AG04449 (cell line): ENCODE measurements around the gene ZNF296.

Experiments used
- CTCF ChIA-PET: fragments of 350-600 bp; formaldehyde crosslinking; extraction: SDS; loops from one replicate; lab custom pipeline; 2021; ENCODE audit warnings: antibody characterized with exemption; lab: Yijun Ruan, JAX
- POLR2A ChIA-PET: fragments of 400-600, 350-600 bp; formaldehyde crosslinking; extraction: SDS; loops from one replicate; lab custom pipeline; 2020; ENCODE audit warnings: antibody characterized with exemption, inconsistent platforms; lab: Yijun Ruan, JAX
- DNase-seq: peaks from one replicate; pipeline ENCODE4 v3.0.0-alpha.2; 2010; ENCODE audit warnings: low read depth, low spot score
- H3K4me3 ChIP-seq: 2 replicates; pipeline ENCODE4 v1.5.1; 2011; ENCODE audit warnings: low read depth, mild to moderate bottlenecking, control low read depth, low read length
- CTCF ChIP-seq: IDR thresholded peaks from one replicate; pipeline ENCODE4 v1.5.1; 2011; ENCODE audit warnings: mild to moderate bottlenecking, moderate library complexity, low read length, control low read depth, inconsistent platforms; ENCODE audit not compliant: insufficient read depth; ENCODE audit errors: missing control alignments

Gene ZNF296

DNA sequence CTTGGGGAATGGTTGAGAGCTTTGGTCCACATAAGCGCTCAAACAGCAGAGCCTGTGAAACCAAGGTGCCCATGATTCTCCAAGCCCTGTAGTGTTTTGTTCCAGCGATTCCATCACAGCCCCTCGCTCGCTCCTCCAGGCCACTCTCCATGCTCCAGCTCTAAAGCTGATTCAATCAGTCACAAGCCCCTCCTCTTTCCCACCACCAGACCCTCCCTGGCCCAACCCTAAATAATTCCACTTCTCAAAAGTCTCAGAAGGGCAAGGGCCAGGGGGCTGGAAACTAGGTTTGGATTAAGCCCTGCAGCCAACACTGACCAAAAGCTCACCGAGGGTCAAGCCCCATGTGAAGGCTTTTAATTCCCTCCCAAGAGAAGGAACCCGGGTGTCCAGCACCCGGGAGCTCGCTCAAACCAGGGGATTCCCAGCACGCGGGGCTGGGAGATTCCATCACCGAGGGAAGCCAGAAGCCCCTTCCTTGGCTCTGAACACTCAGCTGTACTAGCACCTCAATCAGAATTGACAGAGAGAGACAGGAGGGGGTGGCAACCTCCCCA lies 1.5 kb downstream of the ZNF296 start:
- CTCF ChIA-PET: interaction anchor here (0.8 to 1.6 kb wide), 4 partner anchors 13 to 17 kb away, joined by 3 to 6 read pairs (median 3); no protein-coding TSS in a partner anchor
- no peak overlapping the region for H3K4me3 ChIP-seq
- POLR2A ChIA-PET: no interaction called here
- no peak for TF ChIP-seq CTCF
- no peak for DNase-seq

DNA sequence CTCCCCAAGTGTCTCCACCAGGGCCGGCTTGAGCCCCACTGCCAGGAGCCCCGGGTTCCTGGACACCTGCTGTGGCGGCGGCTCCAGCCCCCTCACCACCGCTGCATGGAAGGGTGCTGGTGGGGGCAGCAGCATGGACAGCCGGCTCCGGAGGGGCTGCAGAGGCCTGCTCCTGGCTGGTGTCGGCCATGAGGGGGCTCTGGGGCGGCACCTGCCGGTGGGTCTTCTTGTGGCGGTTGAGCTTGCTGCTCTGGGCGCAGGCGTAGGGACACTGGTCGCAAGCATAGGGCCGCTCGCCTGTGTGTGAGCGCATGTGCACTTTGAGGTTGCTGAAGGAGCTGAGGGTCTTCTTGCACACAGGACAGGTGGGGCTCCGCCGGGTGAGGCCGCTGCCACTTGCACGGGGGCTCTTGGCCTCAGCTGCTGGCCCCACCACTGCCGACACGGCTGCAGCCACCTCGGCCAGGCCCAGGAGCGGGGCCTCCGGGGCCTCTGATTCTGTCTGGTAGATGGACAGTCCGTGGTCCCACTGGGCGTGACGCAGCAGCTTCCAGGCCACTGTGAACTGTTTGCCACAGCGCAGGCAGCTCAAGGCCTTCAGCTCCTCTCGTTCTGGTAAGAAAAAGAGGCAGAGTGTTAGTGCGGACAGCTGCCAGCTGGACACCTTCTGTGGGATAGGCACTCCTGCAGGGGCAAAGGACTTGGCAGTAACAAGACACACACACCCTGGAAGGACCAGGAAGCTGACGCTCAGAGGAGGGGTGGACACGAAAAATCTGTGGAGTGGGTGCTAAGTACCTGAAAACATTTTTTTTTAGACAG lies 4.1 kb downstream of the ZNF296 start:
- H3K4me3 ChIP-seq: no peak overlapping the region
- DNase-seq: no peak
- no peak for TF ChIP-seq CTCF
- POLR2A ChIA-PET: interaction anchor here (0.5 to 1.1 kb wide), 2 partner anchors 21 to 162 kb away, joined by 4 to 5 read pairs; partner anchors contain the start of gene PPP1R37
- CTCF ChIA-PET: interaction anchor here (1.1 to 2.3 kb wide), 3 partner anchors 12 to 29 kb away, joined by 3 to 12 read pairs (median 4); no protein-coding TSS in a partner anchor

DNA sequence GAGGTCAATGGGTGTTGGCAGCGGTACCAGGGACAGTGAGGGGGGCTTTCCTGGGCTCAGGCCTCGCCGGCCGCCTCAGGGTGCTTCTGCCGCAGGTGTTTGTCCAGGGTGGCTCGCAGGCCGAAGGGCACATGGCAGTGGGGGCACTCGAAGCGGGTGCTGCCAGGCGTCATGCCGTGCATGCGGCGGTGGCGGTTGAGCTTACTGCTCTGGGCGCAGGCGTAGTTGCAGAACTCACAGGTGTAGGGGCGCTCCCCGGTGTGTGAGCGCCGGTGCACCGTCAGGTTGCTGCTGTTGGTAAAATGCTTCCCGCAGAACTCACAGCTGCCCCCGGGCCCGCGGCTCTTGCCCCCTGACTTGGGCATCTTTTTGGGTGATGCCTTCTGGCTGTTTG lies 4.7 kb downstream of the ZNF296 start:
- DNase-seq: no peak
- no peak overlapping the region for H3K4me3 ChIP-seq
- CTCF ChIA-PET: interaction anchor here (1.4 to 2.3 kb wide), 2 partner anchors 12 to 29 kb away, joined by 3 to 12 read pairs; no protein-coding TSS in a partner anchor
- no peak for TF ChIP-seq CTCF
- POLR2A ChIA-PET: no interaction called here

DNA sequence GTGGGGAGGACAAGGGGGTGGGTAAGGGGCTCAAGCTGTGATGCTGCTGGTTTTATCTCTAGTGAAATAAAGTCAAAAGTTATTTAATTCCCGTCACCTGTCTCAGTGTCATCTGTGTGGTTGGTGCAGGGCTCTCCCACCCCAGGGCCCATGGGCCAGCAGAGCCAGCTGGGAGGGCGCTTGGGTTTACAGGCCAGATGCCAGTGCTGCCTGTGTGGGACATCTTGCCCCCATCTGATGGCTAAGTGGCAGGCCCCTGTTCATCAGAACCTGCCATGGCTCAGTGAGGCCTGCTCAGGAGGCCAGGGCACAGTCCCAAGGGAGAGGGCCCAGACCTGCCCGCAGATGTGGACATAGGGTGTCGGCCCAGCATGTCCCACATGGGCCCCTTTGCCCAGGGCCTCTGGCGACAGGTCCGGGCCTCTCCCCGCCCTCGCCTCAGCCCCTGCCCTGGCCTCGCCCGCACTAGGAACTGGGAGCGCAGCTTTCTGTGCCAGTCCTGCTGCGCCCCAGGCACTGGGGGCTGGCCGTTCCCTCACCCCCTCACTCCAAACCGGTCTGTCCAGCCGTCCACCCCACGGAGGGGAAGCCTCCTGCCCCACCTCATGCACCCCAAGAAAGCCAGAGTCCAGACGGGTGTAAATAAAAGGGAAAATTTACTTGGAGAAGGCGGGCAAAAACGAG lies 5.3 kb downstream of the ZNF296 start:
- DNase-seq: no peak
- TF ChIP-seq CTCF: no peak
- ChIA-PET POLR2A (no interaction called here), CTCF (interaction anchor here (1.0 to 2.3 kb wide), 2 partner anchors 11 kb away, joined by 3 to 12 read pairs; no protein-coding TSS in a partner anchor)
- no peak overlapping the region for H3K4me3 ChIP-seq

- DNase-seq: no peak
- H3K4me3 ChIP-seq: no peak overlapping the region
- CTCF ChIA-PET: interaction anchor here (1.0 kb wide), 1 partner anchor 10 kb away, joined by 3 read pairs; no protein-coding TSS in a partner anchor
These were observed 6.1 kb downstream of the ZNF296 start for GRCh38 chr19:45070214-45070613.

More at GRCh38 chr19:45070214-45070613, 6.1 kb downstream of the ZNF296 start:
- TF ChIP-seq CTCF: no peak
- POLR2A ChIA-PET: no interaction called here
